ENCODE measurements around the gene OBSL1. TPM values are rescaled to one million over a fixed set of nuclear protein-coding genes. Genes with fewer than 3 reads are reported as not detected.

Gene OBSL1
- total RNA-seq, 2 experiments from 2014 or later, result 1.3 to 1.4 TPM

DNA sequence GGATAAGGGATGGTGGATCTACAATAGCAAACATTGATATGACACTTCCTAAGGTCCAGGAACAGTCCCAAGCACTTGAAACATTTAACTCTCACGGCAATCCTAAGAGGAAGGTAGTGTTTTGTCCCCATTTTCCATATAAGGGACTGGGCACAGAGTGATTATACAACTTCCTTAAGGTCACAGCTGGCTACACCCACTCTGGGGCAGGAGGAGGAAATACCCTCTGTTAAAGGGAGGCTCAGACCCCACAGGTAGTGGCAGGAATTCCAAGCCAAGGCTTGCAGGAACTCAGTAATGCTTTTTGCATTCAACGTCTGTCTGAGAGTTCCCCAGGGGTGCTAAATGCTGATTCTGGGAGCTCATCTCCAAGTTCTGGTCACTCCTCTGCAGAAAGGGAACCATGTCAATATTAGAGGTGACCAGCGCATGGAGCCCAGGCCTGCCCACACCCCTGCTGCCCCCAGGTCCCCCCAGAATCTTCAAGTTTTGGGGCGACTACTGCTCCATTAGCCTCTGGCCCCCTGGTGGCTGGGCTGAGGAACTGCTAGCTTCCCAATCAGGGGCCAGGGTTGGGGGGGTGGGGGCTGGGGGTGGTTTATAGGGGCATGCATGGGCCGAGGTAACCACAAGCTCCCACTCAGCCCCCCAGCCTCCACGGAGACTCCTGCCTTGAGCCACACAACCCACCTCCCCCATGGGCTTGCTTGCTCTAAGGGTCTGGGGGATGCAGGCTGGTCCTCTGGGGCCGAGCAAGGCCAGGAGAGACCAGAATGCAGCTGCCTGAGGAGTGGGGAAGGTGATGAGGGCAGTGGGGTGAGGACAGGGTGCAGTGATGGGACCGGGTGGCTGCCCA is 11.1 kb downstream of the OBSL1 start:
- Mint-ChIP-seq H3K27me3 (peaks cover 6% of the 10 kb centered on the region), H3K36me3 (ENCODE audit: low read depth) (no peaks in the 10 kb centered on the region), H3K9me3 (no peaks in the 10 kb centered on the region), H3K27ac (no peak overlapping the region), H3K4me3 (no peak overlapping the region), H3K4me1 (ENCODE audit: low read depth) (no peaks in the 10 kb centered on the region)
- intact Hi-C loops (cut with micrococcal nuclease), result no loop called here
- ChIA-PET CTCF (interaction anchor here (0.6 to 2.7 kb wide), 50 partner anchors 9 to 172 kb away, joined by 3 to 26 read pairs (median 5); partner anchors contain the start of genes CHPF, DNPEP, GMPPA and INHA), POLR2A (interaction anchor here (1.1 kb wide), 1 partner anchor 11 kb away, joined by 3 read pairs; the partner anchor contains the start of gene OBSL1)
- DNase-seq (no peak), ATAC-seq (peak; percentile 79)
- peak; percentile 81 for TF ChIP-seq CTCF (IDR thresholded peaks at IDR 0.05)

DNA sequence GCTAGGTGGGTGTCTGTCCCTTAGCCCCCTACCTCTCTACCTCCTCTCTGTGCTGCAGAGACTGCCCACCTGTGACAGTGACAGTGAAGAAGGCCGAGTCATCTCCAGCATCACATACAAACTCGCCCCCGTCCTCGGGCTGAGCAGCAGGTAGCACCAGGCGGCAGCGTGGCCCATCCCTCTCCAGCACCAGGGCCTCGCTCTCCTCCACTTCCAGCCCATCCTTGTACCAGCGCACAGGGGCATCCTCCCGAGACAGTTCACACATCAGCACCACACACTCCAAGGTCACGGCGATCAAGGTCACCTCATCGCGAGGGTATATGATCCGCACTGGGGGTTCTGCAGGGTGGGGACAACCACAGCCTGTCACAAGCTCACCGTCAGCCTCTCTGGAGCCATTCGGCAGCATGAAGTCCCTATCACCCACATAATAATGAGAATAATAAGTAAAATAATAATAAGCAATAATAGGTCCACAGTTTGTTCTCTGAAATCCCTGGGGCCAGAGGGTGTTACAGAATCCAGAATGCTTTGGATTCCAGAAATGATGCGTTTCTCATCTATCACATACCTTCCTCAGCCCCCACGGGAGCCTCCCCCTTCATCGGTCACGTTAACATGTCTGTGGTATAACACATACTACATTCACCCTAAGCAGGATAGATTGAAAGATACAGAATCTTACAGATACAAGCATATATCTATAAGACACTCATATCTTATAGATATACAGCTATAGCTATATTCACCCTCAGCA is 12.0 kb downstream of the OBSL1 start:
- DNase-seq (no peak), ATAC-seq (no peak)
- H3K27ac Mint-ChIP-seq, result no peak overlapping the region
- H3K36me3 Mint-ChIP-seq (ENCODE audit: low read depth), result no peaks in the 10 kb centered on the region
- H3K9me3 Mint-ChIP-seq, result no peaks in the 10 kb centered on the region
- H3K4me3 Mint-ChIP-seq, result no peak overlapping the region
- intact Hi-C loops (cut with micrococcal nuclease), result no loop called here
- CTCF ChIA-PET, result interaction anchor here (0.7 to 2.7 kb wide), 37 partner anchors 8 to 171 kb away, joined by 3 to 26 read pairs (median 6); partner anchors contain the start of genes CHPF, DNPEP, GMPPA and INHA
- no peak for TF ChIP-seq CTCF (IDR thresholded peaks at IDR 0.05)
- H3K27me3 Mint-ChIP-seq, result peaks cover 9% of the 10 kb centered on the region
- H3K4me1 Mint-ChIP-seq (ENCODE audit: low read depth), result no peaks in the 10 kb centered on the region
- POLR2A ChIA-PET, result interaction anchor here (1.1 kb wide), 1 partner anchor 12 kb away, joined by 3 read pairs; the partner anchor contains the start of gene OBSL1

- ChIA-PET CTCF (interaction anchor here (1.0 to 1.2 kb wide), 3 partner anchors 13 to 62 kb away, joined by 3 read pairs; partner anchors contain the start of gene OBSL1), POLR2A (interaction anchor here (0.6 kb wide), 1 partner anchor 1995 kb away, joined by 3 read pairs; no protein-coding TSS in a partner anchor)
- no peak for ATAC-seq
- no peaks in the 10 kb centered on the region for H3K4me1 Mint-ChIP-seq (ENCODE audit: low read depth)
- no peak for DNase-seq
- H3K27ac Mint-ChIP-seq, result no peak overlapping the region
- H3K9me3 Mint-ChIP-seq, result no peaks in the 10 kb centered on the region
- intact Hi-C loops (cut with micrococcal nuclease), result no loop called here
- no peak for TF ChIP-seq CTCF (IDR thresholded peaks at IDR 0.05)
- no peak overlapping the region for H3K4me3 Mint-ChIP-seq
- H3K36me3 Mint-ChIP-seq (ENCODE audit: low read depth), result no peaks in the 10 kb centered on the region
- H3K27me3 Mint-ChIP-seq, result peaks cover 21% of the 10 kb centered on the region
Observed at GRCh38 chr2:219557791-219558785, 13.3 kb downstream of the OBSL1 start.

- H3K36me3 Mint-ChIP-seq (ENCODE audit: low read depth), result no peaks in the 10 kb centered on the region
- POLR2A ChIA-PET, result interaction anchor here (1.0 kb wide), 1 partner anchor 23 kb away, joined by 3 read pairs; no protein-coding TSS in a partner anchor
- H3K4me1 Mint-ChIP-seq (ENCODE audit: low read depth), result no peaks in the 10 kb centered on the region
- no peak overlapping the region for H3K4me3 Mint-ChIP-seq
- no peak overlapping the region for H3K27ac Mint-ChIP-seq
- ATAC-seq (no peak), DNase-seq (no peak)
- CTCF ChIA-PET, result interaction anchor here (1.1 to 1.8 kb wide), 4 partner anchors 14 to 86 kb away, joined by 3 to 4 read pairs (median 3); partner anchors contain the start of gene OBSL1
- intact Hi-C loops (cut with micrococcal nuclease), result no loop called here
- peaks cover 21% of the 10 kb centered on the region for H3K27me3 Mint-ChIP-seq
- no peak for TF ChIP-seq CTCF (IDR thresholded peaks at IDR 0.05)
- no peaks in the 10 kb centered on the region for H3K9me3 Mint-ChIP-seq
Observed at GRCh38 chr2:219557320-219557719, 14.0 kb downstream of the OBSL1 start.
